Peyer's patch (tissue), 4 donors: ENCODE results near the gene ZNF221. TPM values are rescaled to one million over a fixed set of nuclear protein-coding genes. Genes with fewer than 3 reads are reported as not detected.

Experiments
- DNase-seq, 3 donors: peaks; one replicate each; pipeline ENCODE4 v3.0.0-alpha.2; 2017 to 2019
- H3K27ac ChIP-seq, 4 donors: fragments of 200-600 bp; sonication (generic); one replicate each; pipeline ENCODE4 v1.5.1; 2016 to 2019
- H3K27me3 ChIP-seq, 2 donors: fragments of 200-600 bp; sonication (generic); one replicate each; pipeline ENCODE4 v1.5.1; 2019
- H3K36me3 ChIP-seq, 3 donors: fragments of 200-600 bp; sonication (generic); one replicate each; pipeline ENCODE4 v1.5.1; 2016 to 2019
- H3K4me1 ChIP-seq, 4 donors: fragments of 200-600 bp; sonication (generic); one replicate each; pipeline ENCODE4 v1.5.1; 2016 to 2019
- H3K4me3 ChIP-seq, 4 donors: fragments of 200-600 bp; sonication (generic); 1 replicate in 3 of 4; 2 replicates in 1 of 4; pipeline ENCODE4 v1.5.1; 2016 to 2019; ENCODE audit warnings: mild to moderate bottlenecking in 1 of 4
- H3K9me3 ChIP-seq, 4 donors: fragments of 200-600 bp; sonication (generic); one replicate each; pipeline ENCODE4 v1.5.1; 2016 to 2019; ENCODE audit warnings: mild to moderate bottlenecking in 1 of 4
- POLR2A ChIP-seq, 2 donors: fragments of 450-650 bp; IDR thresholded peaks; one replicate each; pipeline ENCODE4 v1.5.1; 2017; ENCODE audit warnings: antibody characterized with exemption in 2 of 2, mild to moderate bottlenecking in 2 of 2, moderate library complexity in 2 of 2
- total RNA-seq, 4 donors: library from RNA; depleted of rRNA; stranded (reverse); fragments of >200 nt; gene quantifications; one replicate each; pipeline ENCODE4 v1.1.0, GENCODE V29; 2016
- TF ChIP-seq, protein P1 (sequence below), 6 experiments: fragments of 450-650 bp in 4 of 6; fragments of 200-600 bp in 2 of 6; sonication (generic) in 1 of 6; IDR thresholded peaks; one replicate each; pipeline ENCODE4 v1.5.1; 2017 to 2019; ENCODE audit warnings: antibody characterized with exemption in 6 of 6, mild to moderate bottlenecking in 3 of 6, moderate library complexity in 1 of 6

ZNF221 gene
- 1 to 10 TPM; 3.2 to 5.9 (median 5.0) TPM for total RNA-seq

DNA sequence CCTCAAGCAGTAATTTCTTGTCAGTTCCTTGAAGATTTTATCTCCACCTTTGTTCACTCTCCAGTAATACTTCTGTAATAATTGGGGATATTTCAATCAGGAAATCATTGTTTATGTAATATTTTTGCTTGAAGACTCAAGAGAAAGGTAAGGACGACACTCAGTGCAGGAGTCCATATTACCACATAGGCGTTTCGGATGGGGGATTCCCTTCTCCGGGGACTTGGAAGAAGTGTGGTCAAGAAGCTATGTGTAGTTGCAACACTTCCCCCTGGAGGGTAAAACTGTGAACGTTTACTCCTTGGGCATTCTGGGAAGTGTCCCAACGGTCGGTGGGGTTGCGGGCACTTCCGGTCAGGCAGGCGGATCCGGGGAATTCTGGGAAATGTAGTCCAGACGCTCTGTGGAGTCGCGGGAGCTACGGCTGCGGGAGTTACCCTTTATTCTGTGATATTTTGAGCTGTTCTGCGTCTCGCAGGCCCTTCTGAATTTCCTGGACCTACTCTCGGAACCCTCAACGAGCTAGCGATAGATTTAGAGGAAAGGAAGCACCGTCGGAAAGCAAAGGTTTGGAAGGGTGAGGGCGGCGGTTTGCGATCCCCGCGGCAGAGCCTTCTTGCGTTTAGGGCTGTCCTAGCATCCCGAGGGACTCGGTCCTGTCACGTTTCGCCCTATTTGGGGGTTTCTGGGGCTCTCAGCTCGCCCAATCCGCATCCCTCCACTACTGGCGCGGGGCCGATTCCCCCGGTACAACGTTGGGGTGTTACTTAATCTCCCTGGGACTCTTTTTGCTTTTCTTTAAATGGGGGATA, at the start of gene ZNF221:
ZNF221 (plus strand) TSS at position 395 of the 812 bp plus-strand sequence. CDS start 11,499 bp downstream, outside the sequence.
- TF ChIP-seq POLR2A (IDR thresholded peaks at IDR 0.05), result no peak
- TF ChIP-seq, protein P1, sequence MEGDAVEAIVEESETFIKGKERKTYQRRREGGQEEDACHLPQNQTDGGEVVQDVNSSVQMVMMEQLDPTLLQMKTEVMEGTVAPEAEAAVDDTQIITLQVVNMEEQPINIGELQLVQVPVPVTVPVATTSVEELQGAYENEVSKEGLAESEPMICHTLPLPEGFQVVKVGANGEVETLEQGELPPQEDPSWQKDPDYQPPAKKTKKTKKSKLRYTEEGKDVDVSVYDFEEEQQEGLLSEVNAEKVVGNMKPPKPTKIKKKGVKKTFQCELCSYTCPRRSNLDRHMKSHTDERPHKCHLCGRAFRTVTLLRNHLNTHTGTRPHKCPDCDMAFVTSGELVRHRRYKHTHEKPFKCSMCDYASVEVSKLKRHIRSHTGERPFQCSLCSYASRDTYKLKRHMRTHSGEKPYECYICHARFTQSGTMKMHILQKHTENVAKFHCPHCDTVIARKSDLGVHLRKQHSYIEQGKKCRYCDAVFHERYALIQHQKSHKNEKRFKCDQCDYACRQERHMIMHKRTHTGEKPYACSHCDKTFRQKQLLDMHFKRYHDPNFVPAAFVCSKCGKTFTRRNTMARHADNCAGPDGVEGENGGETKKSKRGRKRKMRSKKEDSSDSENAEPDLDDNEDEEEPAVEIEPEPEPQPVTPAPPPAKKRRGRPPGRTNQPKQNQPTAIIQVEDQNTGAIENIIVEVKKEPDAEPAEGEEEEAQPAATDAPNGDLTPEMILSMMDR (IDR thresholded peaks at IDR 0.05), result peak in 5 of 6 experiments; percentile 12 to 49 (median 41)
- peak; percentile 78 to 94 (median 87) for DNase-seq
- no peaks in the 10 kb centered on the region for H3K4me1 ChIP-seq
- H3K27me3 ChIP-seq, result no peaks in the 10 kb centered on the region
- H3K36me3 ChIP-seq, result no peaks in the 10 kb centered on the region
- H3K27ac ChIP-seq, result peak within 1 kb of the TSS; percentile 4 to 44 (median 42)
- peak within 1 kb of the TSS; percentile 46 to 73 (median 60) for H3K4me3 ChIP-seq
- peaks cover 0 to 12% (median 3%) of the 10 kb centered on the region in 4 donors for H3K9me3 ChIP-seq

- no peaks in the 10 kb centered on the region for H3K4me1 ChIP-seq
- no peaks in the 10 kb centered on the region for H3K36me3 ChIP-seq
- no peaks in the 10 kb centered on the region for H3K27me3 ChIP-seq
- DNase-seq, result peak; percentile 69 to 88 (median 74)
- peaks cover 0 to 40% (median 0%) of the 10 kb centered on the region in 4 donors for H3K9me3 ChIP-seq
- H3K4me3 ChIP-seq, result peak overlapping the region; percentile 36 to 58 (median 48)
- TF ChIP-seq, protein P1 (IDR thresholded peaks at IDR 0.05), result no peak
- TF ChIP-seq POLR2A (IDR thresholded peaks at IDR 0.05), result no peak
- H3K27ac ChIP-seq, result peak overlapping the region in 1 of 4 donors; percentile 42
Measured at GRCh38 chr19:43901395-43902390, 49.3 kb upstream of the ZNF221 start.

GRCh38 chr19:43902399-43902798, 48.6 kb upstream of the ZNF221 start:
- H3K9me3 ChIP-seq, result peaks cover 0 to 44% (median 0%) of the 10 kb centered on the region in 4 donors
- peak overlapping the region in 1 of 4 donors; percentile 58 for H3K4me3 ChIP-seq

DNA sequence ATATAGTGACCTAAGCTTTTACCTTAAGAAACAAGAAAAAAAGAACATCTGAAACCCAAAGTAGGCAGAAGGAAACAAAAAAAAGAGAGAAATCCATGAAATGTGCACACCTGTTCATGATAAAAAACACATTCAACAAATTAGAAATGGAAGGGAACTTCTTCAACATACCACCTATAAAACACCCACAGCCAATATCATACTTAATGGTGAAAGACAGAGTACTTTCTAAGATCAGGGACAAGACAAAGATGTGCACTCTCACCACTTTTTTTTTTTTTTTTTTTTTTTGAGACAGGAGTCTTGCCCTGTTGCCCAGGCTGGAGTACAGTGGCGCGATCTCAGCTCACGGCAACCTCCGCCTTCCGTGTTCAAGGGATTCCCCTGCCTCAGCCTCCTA, 45.1 kb upstream of the ZNF221 start:
- Histone ChIP-seq H3K9me3 (peaks cover 0 to 44% (median 0%) of the 10 kb centered on the region in 4 donors), H3K27ac (no peak overlapping the region), H3K4me1 (no peaks in the 10 kb centered on the region), H3K4me3 (no peak overlapping the region), H3K36me3 (no peaks in the 10 kb centered on the region), H3K27me3 (no peaks in the 10 kb centered on the region)
- TF ChIP-seq, protein P1 (IDR thresholded peaks at IDR 0.05), result no peak
- TF ChIP-seq POLR2A (IDR thresholded peaks at IDR 0.05), result no peak
- no peak for DNase-seq

More at GRCh38 chr19:43902399-43902798, 48.6 kb upstream of the ZNF221 start:
- no peaks in the 10 kb centered on the region for H3K4me1 ChIP-seq
- no peaks in the 10 kb centered on the region for H3K27me3 ChIP-seq
- no peaks in the 10 kb centered on the region for H3K36me3 ChIP-seq
- no peak for DNase-seq
- H3K27ac ChIP-seq, result no peak overlapping the region
- TF ChIP-seq POLR2A (IDR thresholded peaks at IDR 0.05), result no peak
- TF ChIP-seq, protein P1 (IDR thresholded peaks at IDR 0.05), result no peak

DNA sequence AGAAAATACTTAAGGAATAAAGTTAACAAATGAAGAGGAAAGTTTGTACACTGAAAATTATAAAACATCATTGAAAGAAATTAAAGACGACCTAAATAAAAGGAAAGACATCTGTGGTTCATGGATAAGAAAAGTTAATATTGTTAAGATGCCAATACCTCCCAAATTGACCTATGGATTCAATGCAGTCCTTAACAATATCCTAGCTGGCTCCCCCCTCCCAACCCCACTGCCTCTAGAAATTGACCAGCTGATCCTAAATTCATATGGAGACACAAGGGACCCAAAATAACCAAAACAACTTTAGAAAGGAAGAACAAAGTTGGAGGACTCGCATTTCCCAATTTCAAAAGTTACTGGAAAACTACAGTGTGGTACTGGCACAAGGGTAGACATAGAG, 44.3 kb upstream of the ZNF221 start:
- no peaks in the 10 kb centered on the region for H3K27me3 ChIP-seq
- H3K27ac ChIP-seq, result no peak overlapping the region
- H3K4me1 ChIP-seq, result no peaks in the 10 kb centered on the region
- DNase-seq, result no peak
- no peaks in the 10 kb centered on the region for H3K36me3 ChIP-seq
- peaks cover 0 to 53% (median 0%) of the 10 kb centered on the region in 4 donors for H3K9me3 ChIP-seq
- TF ChIP-seq, protein P1 (IDR thresholded peaks at IDR 0.05), result no peak
- TF ChIP-seq POLR2A (IDR thresholded peaks at IDR 0.05), result no peak
- no peak overlapping the region for H3K4me3 ChIP-seq
